Ovary (tissue), 9 donors: ENCODE measurements around the gene MXD4. TPM values are rescaled to one million over a fixed set of nuclear protein-coding genes. Genes with fewer than 3 reads are reported as not detected.
"Not testable (repeated sequence)": the region's sequence is repeated elsewhere in the genome, so short reads cannot be mapped to it uniquely, and the experiment has no call there.

ENCODE experiments used
- DNase-seq, 5 donors: peaks; one replicate each; pipeline ENCODE4 v3.0.0-alpha.2; 2019 to 2020
- H3K27ac ChIP-seq, 2 donors: fragments of 200-600 bp; one replicate each; pipeline versions ENCODE4 v1.5.1 to v1.8.0; 2019 to 2022
- H3K27me3 ChIP-seq: fragments of 200-600 bp; one replicate; pipeline ENCODE4 v1.8.0; 2022
- H3K36me3 ChIP-seq: fragments of 200-600 bp; sonication (generic); one replicate; pipeline ENCODE4 v1.5.1; 2019
- H3K4me1 ChIP-seq: one replicate; pipeline ENCODE4 v1.8.1; 2013; ENCODE audit warnings: mild to moderate bottlenecking, moderate library complexity; ENCODE audit not compliant: insufficient read depth
- H3K4me3 ChIP-seq: fragments of 200-600 bp; sonication (generic); one replicate; pipeline ENCODE4 v1.5.1; 2017
- H3K9me3 ChIP-seq, 2 donors: fragments of 200-600 bp in 1 of 2; sonication (generic) in 1 of 2; one replicate each; pipeline versions ENCODE4 v1.5.1 to v1.8.1; 2013 to 2019; ENCODE audit warnings: mild to moderate bottlenecking in 1 of 2, moderate library complexity in 1 of 2
- CTCF ChIP-seq, 3 donors: fragments of 450-650 bp in 2 of 3; fragments of 200-600 bp in 1 of 3; IDR thresholded peaks; one replicate each; pipeline versions ENCODE4 v1.5.1 to v1.8.0; 2016 to 2022; ENCODE audit warnings: antibody characterized with exemption in 3 of 3, mild to moderate bottlenecking in 1 of 3
- EP300 ChIP-seq: sonication (generic); formaldehyde crosslinking; IDR thresholded peaks from one replicate; pipeline ENCODE4 v1.6.1; 2017; ENCODE audit warnings: antibody characterized with exemption
- POLR2A ChIP-seq: fragments of 450-650 bp; IDR thresholded peaks from one replicate; pipeline ENCODE4 v1.6.1; 2017; ENCODE audit warnings: antibody characterized with exemption, mild to moderate bottlenecking, moderate library complexity
- WGBS, 3 donors: extraction: QIAGEN DNeasy Blood & Tissue Kit in 1 of 3; methylation state at CpG; one replicate each; pipeline versions ENCODE4 v1.1.5 to v1.1.7; 2013 to 2017; 5-methylcytosine and 5-hydroxymethylcytosine counted together
- intact Hi-C, 4 donors: fragments of 100-400 bp; cut with DNase I; formaldehyde crosslinking; loops; one replicate each; pipeline versions ENCODE4 v1.11.0 to v1.15.1; 2022 to 2023
- polyA plus RNA-seq, 2 donors: library from polyadenylated mRNA; stranded (reverse); fragments of 200-250 nt in 1 of 2; fragments of 350-450 nt in 1 of 2; fragmentation: Illumina TruSeq in 1 of 2; extraction: RNeasy Lipid Tissue Mini Kit (QIAGEN cat#74804) in 1 of 2; gene quantifications; one replicate each; pipeline ENCODE4 v1.2.3, GENCODE V29; 2013 to 2014
- total RNA-seq, 7 donors: library from RNA; depleted of rRNA in 2 of 7; stranded (reverse); fragments of >200 nt in 2 of 7; fragmentation: NEBNext Ultra II Directional in 3 of 7; extraction: Animal tissue kit (Norgen Biotek cat#: 25700) in 3 of 7; gene quantifications; one replicate each; pipeline versions ENCODE4 v1.1.0 to v1.2.4, GENCODE V29; 2016 to 2023
- donor health status: DM: no; HTN: no; CAD: no; lungs with moderate emphysema.
- donor health status: DM: no; HTN: no; CAD: no.
- donor health status: Bipolar disorder and iron deficiency.
- donor health status: DM: yes; HTN: yes; CAD: no.
- donor health status: DM: no; HTN: no; CAD: no.
- donor health status: DM: yes; HTN: yes; CAD: no.

The MXD4 gene
- total and polyA plus RNA-seq, 9 donors, result 10.3 to 51.4 (median 35.3) TPM

GRCh38 chr4:2277956-2278355 is 16.0 kb upstream of the MXD4 start:
- 87 to 96% (median 93%) methylated on average over 9 of the region's 9 CpGs for WGBS, 3 donors
- TF ChIP-seq EP300, result no peak
- TF ChIP-seq POLR2A, result no peak
- Histone ChIP-seq H3K9me3 (no peaks in the 10 kb centered on the region), H3K36me3 (no peaks in the 10 kb centered on the region), H3K4me1 (no peaks in the 10 kb centered on the region), H3K27ac (no peak overlapping the region), H3K27me3 (no peaks in the 10 kb centered on the region), H3K4me3 (no peak overlapping the region)
- intact Hi-C loops, result no loop called here
- no peak for DNase-seq

GRCh38 chr4:2276581-2277325 is 14.8 kb upstream of the MXD4 start:
- intact Hi-C loops, result no loop called here
- Histone ChIP-seq H3K27me3 (no peaks in the 10 kb centered on the region), H3K27ac (no peak overlapping the region), H3K4me1 (no peaks in the 10 kb centered on the region), H3K4me3 (no peak overlapping the region), H3K36me3 (no peaks in the 10 kb centered on the region), H3K9me3 (no peaks in the 10 kb centered on the region)
- 94 to 96% (median 96%) methylated on average over 30 of the region's 30 CpGs for WGBS, 3 donors
- no peak for DNase-seq
- TF ChIP-seq EP300 (no peak), CTCF (IDR thresholded peaks at IDR 0.05) (no peak), POLR2A (no peak)

- WGBS, 3 donors, result 92 to 95% (median 94%) methylated on average over 44 of the region's 44 CpGs
- no peaks in the 10 kb centered on the region for H3K36me3 ChIP-seq
- H3K4me1 ChIP-seq, result no peaks in the 10 kb centered on the region
- TF ChIP-seq POLR2A (no peak), CTCF (IDR thresholded peaks at IDR 0.05) (no peak), EP300 (no peak)
- intact Hi-C loops, result no loop called here
- H3K27ac ChIP-seq, result no peak overlapping the region
- no peak overlapping the region for H3K4me3 ChIP-seq
- H3K27me3 ChIP-seq, result no peaks in the 10 kb centered on the region
- peak in 1 of 5 donors; percentile 14 for DNase-seq
- no peaks in the 10 kb centered on the region for H3K9me3 ChIP-seq
Measured at GRCh38 chr4:2275546-2276251, 13.8 kb upstream of the MXD4 start.

DNA sequence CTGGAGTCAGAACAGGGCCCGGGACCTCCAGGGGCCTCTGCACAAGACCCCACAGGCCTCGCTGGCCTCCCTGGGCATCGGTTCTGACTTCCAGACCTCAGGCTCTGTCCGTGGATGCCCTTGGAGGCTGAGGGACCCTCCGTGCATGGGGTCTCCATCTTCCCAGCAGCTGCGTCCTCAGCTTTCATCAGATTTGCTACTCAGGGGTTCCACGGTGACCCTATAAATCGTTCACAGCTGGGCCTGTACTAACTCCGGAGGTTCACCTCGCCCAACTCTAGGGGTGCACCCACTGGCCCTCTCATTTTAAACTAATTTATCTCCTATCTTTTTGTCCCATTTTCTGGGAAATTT is 13.1 kb upstream of the MXD4 start:
- H3K27me3 ChIP-seq, DNase-seq, H3K27ac ChIP-seq, intact Hi-C loops, H3K9me3 ChIP-seq, H3K4me1 ChIP-seq, H3K4me3 ChIP-seq, H3K36me3 ChIP-seq: not testable (repeated sequence)
- WGBS, 3 donors, result 93 to 94% (median 94%) methylated on average over 8 to 10 of the region's 10 CpGs

GRCh38 chr4:2274320-2275043 is 12.6 kb upstream of the MXD4 start:
- Histone ChIP-seq H3K4me3 (no peak overlapping the region), H3K9me3 (no peaks in the 10 kb centered on the region), H3K4me1 (no peaks in the 10 kb centered on the region), H3K27ac (no peak overlapping the region), H3K36me3 (no peaks in the 10 kb centered on the region), H3K27me3 (no peaks in the 10 kb centered on the region)
- no peak for TF ChIP-seq EP300
- no peak for TF ChIP-seq POLR2A
- TF ChIP-seq CTCF (IDR thresholded peaks at IDR 0.05), result no peak
- DNase-seq, result no peak
- WGBS, 3 donors, result 85 to 90% (median 86%) methylated on average over 21 of the region's 21 CpGs
- intact Hi-C loops, result no loop called here
